ACC112 (cell line): Measurements from ENCODE around the gene GAB3.

Source experiments
- H2AFZ ChIP-seq: fragments of 200-600 bp; sonication (generic); one replicate; pipeline ENCODE4 v1.6.0; 2017; ENCODE audit warnings: antibody characterized with exemption, low read length; ENCODE audit not compliant: unreplicated experiment
- H3K27ac ChIP-seq: fragments of 200-600 bp; sonication (generic); 2 replicates; pipeline ENCODE4 v1.5.1; 2014; ENCODE audit warnings: low read depth, mild to moderate bottlenecking, antibody characterized with exemption, low read length, moderate library complexity
- H3K27me3 ChIP-seq: fragments of 200-600 bp; sonication (generic); 2 replicates; pipeline ENCODE4 v1.6.1; 2014; ENCODE audit warnings: mild to moderate bottlenecking, antibody characterized with exemption, low read length, moderate library complexity, mixed read lengths; ENCODE audit not compliant: insufficient read depth
- H3K36me3 ChIP-seq: fragments of 200-600 bp; sonication (generic); 2 replicates; pipeline ENCODE4 v1.6.1; 2016; ENCODE audit warnings: mild to moderate bottlenecking, antibody characterized with exemption, low read length, moderate library complexity, mixed read lengths; ENCODE audit not compliant: insufficient read depth
- H3K4me1 ChIP-seq: fragments of 200-600 bp; sonication (generic); one replicate; pipeline ENCODE4 v1.6.1; 2016; ENCODE audit warnings: low read length, mixed read lengths; ENCODE audit not compliant: insufficient read depth, unreplicated experiment, control insufficient read depth
- H3K4me3 ChIP-seq: fragments of 200-600 bp; sonication (generic); 2 replicates; pipeline ENCODE4 v1.5.1; 2014; ENCODE audit warnings: mild to moderate bottlenecking, low read depth, low read length
- H3K79me2 ChIP-seq: fragments of 200-600 bp; sonication (generic); one replicate; pipeline ENCODE4 v1.6.0; 2016; ENCODE audit warnings: low read length; ENCODE audit not compliant: control insufficient read depth, unreplicated experiment, insufficient read depth

GAB3 gene

GRCh38 chrX:154750301-154751202 lies at the start of gene GAB3:
Gene GAB3, minus strand, starts transcription at chrX:154751077. Its CDS starts 52 bp downstream, at chrX:154751025.
- peaks cover 11% of the 10 kb centered on the region for H3K4me1 ChIP-seq
- peak within 1 kb of the TSS; percentile 94 for H3K4me3 ChIP-seq
- H3K36me3 ChIP-seq: no peaks in the 10 kb centered on the region
- H3K27me3 ChIP-seq: no peaks in the 10 kb centered on the region
- H3K27ac ChIP-seq: peak within 1 kb of the TSS; percentile 52
- peak within 1 kb of the TSS; percentile 83 for H2AFZ ChIP-seq
- H3K79me2 ChIP-seq: peaks cover 4% of the 10 kb centered on the region

GRCh38 chrX:154799556-154800348 lies 48.9 kb upstream of the GAB3 start:
- Histone ChIP-seq H3K4me1 (peaks cover 49% of the 10 kb centered on the region), H3K36me3 (no peaks in the 10 kb centered on the region), H3K4me3 (no peak overlapping the region), H3K79me2 (peaks cover 12% of the 10 kb centered on the region), H2AFZ (no peak overlapping the region), H3K27ac (peak overlapping the region; percentile 94), H3K27me3 (no peaks in the 10 kb centered on the region)

- Histone ChIP-seq H3K36me3 (no peaks in the 10 kb centered on the region), H2AFZ (no peak overlapping the region), H3K27me3 (no peaks in the 10 kb centered on the region), H3K4me3 (no peak overlapping the region), H3K27ac (no peak overlapping the region), H3K4me1 (peaks cover 38% of the 10 kb centered on the region), H3K79me2 (peaks cover 10% of the 10 kb centered on the region)
Measured at GRCh38 chrX:154797006-154797405, 46.1 kb upstream of the GAB3 start.

- Histone ChIP-seq H2AFZ (no peak overlapping the region), H3K27ac (no peak overlapping the region), H3K4me1 (peaks cover 26% of the 10 kb centered on the region), H3K36me3 (no peaks in the 10 kb centered on the region), H3K79me2 (peaks cover 7% of the 10 kb centered on the region), H3K4me3 (no peak overlapping the region), H3K27me3 (no peaks in the 10 kb centered on the region)
Measured at GRCh38 chrX:154795016-154795415, 44.1 kb upstream of the GAB3 start.

- H3K79me2 ChIP-seq: peaks cover 5% of the 10 kb centered on the region
- H3K36me3 ChIP-seq: no peaks in the 10 kb centered on the region
- H3K27me3 ChIP-seq: no peaks in the 10 kb centered on the region
- H2AFZ ChIP-seq: no peak overlapping the region
- no peak overlapping the region for H3K27ac ChIP-seq
- peaks cover 15% of the 10 kb centered on the region for H3K4me1 ChIP-seq
- no peak overlapping the region for H3K4me3 ChIP-seq
Measured at GRCh38 chrX:154793084-154793795, 42.4 kb upstream of the GAB3 start.

GRCh38 chrX:154791939-154792338 lies 41.1 kb upstream of the GAB3 start:
- Histone ChIP-seq H3K27me3 (no peaks in the 10 kb centered on the region), H2AFZ (no peak overlapping the region), H3K79me2 (no peaks in the 10 kb centered on the region), H3K4me3 (no peak overlapping the region), H3K36me3 (no peaks in the 10 kb centered on the region), H3K27ac (no peak overlapping the region), H3K4me1 (peaks cover 4% of the 10 kb centered on the region)

- Histone ChIP-seq H3K79me2 (no peaks in the 10 kb centered on the region), H3K27me3 (no peaks in the 10 kb centered on the region), H3K4me3 (no peak overlapping the region), H2AFZ (no peak overlapping the region), H3K36me3 (no peaks in the 10 kb centered on the region), H3K27ac (no peak overlapping the region), H3K4me1 (no peaks in the 10 kb centered on the region)
Measured at GRCh38 chrX:154791467-154791866, 40.6 kb upstream of the GAB3 start.

GRCh38 chrX:154785716-154786115 lies 34.8 kb upstream of the GAB3 start:
- Histone ChIP-seq H3K79me2 (no peaks in the 10 kb centered on the region), H2AFZ (no peak overlapping the region), H3K27ac (no peak overlapping the region), H3K36me3 (no peaks in the 10 kb centered on the region), H3K4me3 (no peak overlapping the region), H3K4me1 (peaks cover 5% of the 10 kb centered on the region), H3K27me3 (no peaks in the 10 kb centered on the region)

- H3K27me3 ChIP-seq: no peaks in the 10 kb centered on the region
- peaks cover 5% of the 10 kb centered on the region for H3K4me1 ChIP-seq
- H3K4me3 ChIP-seq: no peak overlapping the region
- H3K27ac ChIP-seq: no peak overlapping the region
- no peaks in the 10 kb centered on the region for H3K36me3 ChIP-seq
- no peaks in the 10 kb centered on the region for H3K79me2 ChIP-seq
- no peak overlapping the region for H2AFZ ChIP-seq
Measured at GRCh38 chrX:154784149-154784995, 33.5 kb upstream of the GAB3 start.

- H3K27me3 ChIP-seq: no peaks in the 10 kb centered on the region
- no peak overlapping the region for H2AFZ ChIP-seq
- H3K27ac ChIP-seq: no peak overlapping the region
- H3K4me3 ChIP-seq: no peak overlapping the region
- peaks cover 13% of the 10 kb centered on the region for H3K4me1 ChIP-seq
- no peaks in the 10 kb centered on the region for H3K36me3 ChIP-seq
- no peaks in the 10 kb centered on the region for H3K79me2 ChIP-seq
Measured at GRCh38 chrX:154780968-154781367, 30.1 kb upstream of the GAB3 start.
